Tibial nerve (tissue), 4 donors: ENCODE results near the gene MYH7B. TPM values are rescaled to one million over a fixed set of nuclear protein-coding genes. Genes with fewer than 3 reads are reported as not detected.

Experiments
- DNase-seq, 2 donors: peaks; one replicate each; pipeline ENCODE4 v3.0.0-alpha.2; 2019; ENCODE audit warnings: low spot score in 2 of 2
- H3K27ac ChIP-seq, 4 donors: fragments of 200-600 bp; sonication (generic) in 3 of 4; one replicate each; pipeline ENCODE4 v1.5.1; 2017 to 2019; ENCODE audit warnings: mild to moderate bottlenecking in 1 of 4
- H3K27me3 ChIP-seq, 2 donors: fragments of 200-600 bp; sonication (generic) in 1 of 2; one replicate each; pipeline versions ENCODE4 v1.5.1 to v1.6.0; 2017 to 2019
- H3K36me3 ChIP-seq, 3 donors: fragments of 200-600 bp; sonication (generic); one replicate each; pipeline ENCODE4 v1.5.1; 2018 to 2019
- H3K4me1 ChIP-seq, 4 donors: fragments of 200-600 bp; sonication (generic) in 3 of 4; one replicate each; pipeline ENCODE4 v1.5.1; 2017 to 2019
- H3K4me3 ChIP-seq, 4 donors: fragments of 200-600 bp; sonication (generic) in 3 of 4; one replicate each; pipeline ENCODE4 v1.5.1; 2017 to 2019; ENCODE audit warnings: mild to moderate bottlenecking in 1 of 4, moderate library complexity in 1 of 4
- H3K9me3 ChIP-seq, 4 donors: fragments of 200-600 bp; sonication (generic) in 3 of 4; one replicate each; pipeline ENCODE4 v1.5.1; 2017 to 2019
- CTCF ChIP-seq, 5 experiments: fragments of 200-600 bp in 3 of 5; fragments of 450-650 bp in 2 of 5; sonication (generic) in 3 of 5; IDR thresholded peaks; one replicate each; pipeline ENCODE4 v1.5.1; 2016 to 2019; ENCODE audit warnings: antibody characterized with exemption in 5 of 5, mild to moderate bottlenecking in 3 of 5, moderate library complexity in 2 of 5
- EP300 ChIP-seq, 2 donors: sonication (generic); formaldehyde crosslinking; IDR thresholded peaks; one replicate each; pipeline ENCODE4 v1.6.1; 2017; ENCODE audit warnings: antibody characterized with exemption in 2 of 2, mild to moderate bottlenecking in 1 of 2
- POLR2A ChIP-seq, 2 donors: fragments of 450-650 bp; IDR thresholded peaks; one replicate each; pipeline ENCODE4 v1.6.1; 2017; ENCODE audit warnings: antibody characterized with exemption in 2 of 2, mild to moderate bottlenecking in 2 of 2, moderate library complexity in 2 of 2
- WGBS, 2 donors: methylation state at CpG; one replicate each; pipeline ENCODE4 v1.1.5; 2018; 5-methylcytosine and 5-hydroxymethylcytosine counted together
- total RNA-seq, 4 donors: library from RNA; depleted of rRNA; stranded (reverse); fragments of >200 nt; gene quantifications; one replicate each; pipeline ENCODE4 v1.1.0, GENCODE V29; 2016

The MYH7B gene
- total RNA-seq, 4 donors from 2014 or later = 3.3 to 5.3 (median 4.0) TPM

- DNase-seq = no peak
- TF ChIP-seq EP300 (IDR thresholded peaks at IDR 0.05) = no peak
- TF ChIP-seq CTCF (IDR thresholded peaks at IDR 0.05) = no peak
- no peak for TF ChIP-seq POLR2A (IDR thresholded peaks at IDR 0.05)
- peaks cover 0 to 41% (median 0%) of the 10 kb centered on the region in 3 donors for H3K36me3 ChIP-seq
- no peaks in the 10 kb centered on the region for H3K27me3 ChIP-seq
- H3K9me3 ChIP-seq = no peaks in the 10 kb centered on the region
- WGBS, 2 donors = 87 to 95% methylated on average over 6 of the region's 6 CpGs
- no peak overlapping the region for H3K4me3 ChIP-seq
- H3K4me1 ChIP-seq = no peaks in the 10 kb centered on the region
- no peak overlapping the region for H3K27ac ChIP-seq
These were observed 6.5 kb upstream of the MYH7B start for GRCh38 chr20:34949120-34949519.

DNA sequence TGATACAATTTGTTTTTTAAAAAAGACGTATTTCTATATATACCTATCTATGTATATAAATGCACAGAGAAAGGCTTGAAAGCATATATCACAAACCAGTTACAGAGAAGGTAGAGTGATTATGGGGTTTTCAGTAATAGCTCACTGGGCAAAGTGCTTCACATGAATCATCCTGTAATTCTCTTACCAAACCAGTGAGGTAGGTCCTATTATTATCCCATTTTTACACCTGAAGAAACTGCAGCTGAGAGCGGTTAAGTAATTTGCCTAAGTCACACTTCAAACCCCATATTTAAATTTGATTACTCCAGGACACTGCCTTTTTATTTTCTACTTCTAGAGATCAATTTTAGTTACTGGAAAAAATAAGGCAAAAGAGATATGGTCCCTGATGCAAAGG, 4.4 kb upstream of the MYH7B start:
- TF ChIP-seq POLR2A (IDR thresholded peaks at IDR 0.05) = no peak
- no peak for TF ChIP-seq EP300 (IDR thresholded peaks at IDR 0.05)
- no peak for TF ChIP-seq CTCF (IDR thresholded peaks at IDR 0.05)
- DNase-seq = no peak
- 92 to 97% methylated on average over 2 of the region's 2 CpGs for WGBS, 2 donors
- Histone ChIP-seq H3K4me3 (no peak overlapping the region), H3K27me3 (no peaks in the 10 kb centered on the region), H3K4me1 (peaks cover 0 to 12% (median 0%) of the 10 kb centered on the region in 4 donors), H3K27ac (no peak overlapping the region), H3K9me3 (no peaks in the 10 kb centered on the region), H3K36me3 (peaks cover 0 to 26% (median 0%) of the 10 kb centered on the region in 3 donors)

- Histone ChIP-seq H3K4me3 (no peak overlapping the region), H3K9me3 (no peaks in the 10 kb centered on the region), H3K27me3 (no peaks in the 10 kb centered on the region), H3K4me1 (peaks cover 0 to 16% (median 0%) of the 10 kb centered on the region in 4 donors), H3K36me3 (peaks cover 0 to 26% (median 0%) of the 10 kb centered on the region in 3 donors), H3K27ac (no peak overlapping the region)
- 64 to 79% methylated on average over 8 of the region's 8 CpGs for WGBS, 2 donors
- TF ChIP-seq EP300 (IDR thresholded peaks at IDR 0.05) = no peak
- no peak for TF ChIP-seq POLR2A (IDR thresholded peaks at IDR 0.05)
- no peak for TF ChIP-seq CTCF (IDR thresholded peaks at IDR 0.05)
- DNase-seq = no peak
These were observed 4.0 kb upstream of the MYH7B start for GRCh38 chr20:34951652-34952051.

GRCh38 chr20:34952671-34953070, 3.0 kb upstream of the MYH7B start:
- peaks cover 0 to 18% (median 0%) of the 10 kb centered on the region in 4 donors for H3K4me1 ChIP-seq
- no peak overlapping the region for H3K27ac ChIP-seq
- H3K9me3 ChIP-seq = no peaks in the 10 kb centered on the region
- no peak for DNase-seq
- WGBS, 2 donors = 80 to 81% methylated on average over 5 of the region's 5 CpGs
- no peak overlapping the region for H3K4me3 ChIP-seq
- no peak for TF ChIP-seq EP300 (IDR thresholded peaks at IDR 0.05)
- TF ChIP-seq POLR2A (IDR thresholded peaks at IDR 0.05) = no peak
- no peak for TF ChIP-seq CTCF (IDR thresholded peaks at IDR 0.05)
- H3K36me3 ChIP-seq = peaks cover 0 to 26% (median 0%) of the 10 kb centered on the region in 3 donors
- no peaks in the 10 kb centered on the region for H3K27me3 ChIP-seq

DNA sequence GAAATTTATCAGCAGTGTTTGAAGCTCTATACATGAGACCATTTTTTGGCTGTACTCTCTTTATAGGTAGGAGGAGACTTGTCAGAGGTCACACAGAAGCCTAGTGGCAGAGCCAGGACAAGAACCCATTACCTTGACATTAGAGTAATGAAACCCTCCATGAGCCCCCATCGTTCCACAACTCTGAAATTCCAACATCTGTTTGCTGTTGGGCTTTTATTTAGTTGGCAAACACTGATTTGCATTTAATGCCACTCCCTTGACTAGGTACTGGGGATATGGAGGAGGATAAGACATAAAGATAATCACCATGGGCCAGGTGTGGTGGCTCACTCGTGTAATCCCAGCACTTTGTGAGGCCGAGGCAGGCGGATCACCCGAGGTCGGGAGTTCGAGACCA, 1.7 kb upstream of the MYH7B start:
- Histone ChIP-seq H3K4me3 (no peak overlapping the region), H3K4me1 (peaks cover 0 to 18% (median 0%) of the 10 kb centered on the region in 4 donors), H3K27me3 (no peaks in the 10 kb centered on the region), H3K27ac (no peak overlapping the region), H3K9me3 (no peaks in the 10 kb centered on the region), H3K36me3 (peaks cover 0 to 24% (median 0%) of the 10 kb centered on the region in 3 donors)
- TF ChIP-seq CTCF (IDR thresholded peaks at IDR 0.05) (no peak), POLR2A (IDR thresholded peaks at IDR 0.05) (no peak), EP300 (IDR thresholded peaks at IDR 0.05) (no peak)
- DNase-seq = no peak
- WGBS, 2 donors = 97 to 98% methylated on average over 7 of the region's 7 CpGs
